Renal pelvis (tissue), 4 donors: ENCODE results near the gene SYT2. TPM values are rescaled to one million over a fixed set of nuclear protein-coding genes. Genes with fewer than 3 reads are reported as not detected.
"Not testable (repeated sequence)": the region's sequence is repeated elsewhere in the genome, so short reads cannot be mapped to it uniquely, and the experiment has no call there.

Experiments
- DNase-seq: peaks from one replicate; pipeline ENCODE4 v3.0.0-alpha.2; 2013
- polyA plus RNA-seq, 3 donors: library from polyadenylated mRNA; unstranded; fragments of 120-200 nt; gene quantifications; one replicate each; pipeline ENCODE4 v1.2.1, GENCODE V29; 2013; ENCODE audit not compliant: insufficient read length in 3 of 3

Gene SYT2
- polyA plus RNA-seq, 3 donors: 2.9 to 4.1 (median 3.4) TPM

- DNase-seq: no peak
Observed at GRCh38 chr1:202592146-202592545, 118.1 kb downstream of the SYT2 start.

GRCh38 chr1:202591515-202591914 is 118.7 kb downstream of the SYT2 start:
- no peak for DNase-seq

GRCh38 chr1:202590975-202591411 is 119.3 kb downstream of the SYT2 start:
- DNase-seq: no peak

GRCh38 chr1:202590126-202590525 is 120.1 kb downstream of the SYT2 start:
- no peak for DNase-seq

GRCh38 chr1:202589190-202589930 is 120.9 kb downstream of the SYT2 start:
- peak; percentile 95 for DNase-seq

GRCh38 chr1:202588503-202589189 is 121.6 kb downstream of the SYT2 start:
- DNase-seq: no peak

- DNase-seq: no peak
Observed at GRCh38 chr1:202587859-202588485, 122.3 kb downstream of the SYT2 start.

- DNase-seq: no peak
Observed at GRCh38 chr1:202586871-202587270, 123.4 kb downstream of the SYT2 start.

- no peak for DNase-seq
Observed at GRCh38 chr1:202586018-202586821, 124.0 kb downstream of the SYT2 start.

GRCh38 chr1:202585590-202585933 is 124.7 kb downstream of the SYT2 start:
- DNase-seq: no peak

- DNase-seq: no peak
Observed at GRCh38 chr1:202584707-202585589, 125.3 kb downstream of the SYT2 start.

GRCh38 chr1:202582350-202582749 is 127.9 kb downstream of the SYT2 start:
- DNase-seq: not testable (repeated sequence)

- no peak for DNase-seq
Observed at GRCh38 chr1:202580619-202581018, 129.6 kb downstream of the SYT2 start.

- no peak for DNase-seq
Observed at GRCh38 chr1:202579806-202580205, 130.4 kb downstream of the SYT2 start.

GRCh38 chr1:202578565-202578964 is 131.7 kb downstream of the SYT2 start:
- DNase-seq: no peak

- DNase-seq: peak; percentile 83
Observed at GRCh38 chr1:202578001-202578504, 132.2 kb downstream of the SYT2 start.

GRCh38 chr1:202577381-202577780 is 132.9 kb downstream of the SYT2 start:
- no peak for DNase-seq

GRCh38 chr1:202576816-202577215 is 133.4 kb downstream of the SYT2 start:
- no peak for DNase-seq

GRCh38 chr1:202575918-202576653 is 134.2 kb downstream of the SYT2 start:
- DNase-seq: no peak

- no peak for DNase-seq
Observed at GRCh38 chr1:202572867-202573266, 137.4 kb downstream of the SYT2 start.
